Hepatocyte (in vitro differentiated cells): ENCODE results near the gene ZFYVE9. TPM values are rescaled to one million over a fixed set of nuclear protein-coding genes. Genes with fewer than 3 reads are reported as not detected.

Source experiments
- DNase-seq: peaks from one replicate; pipeline ENCODE4 v3.0.0-alpha.2; 2016; ENCODE audit warnings: low spot score
- H2AFZ ChIP-seq: fragments of 200-600 bp; sonication (generic); 2 replicates; pipeline ENCODE4 v1.6.0; 2016; ENCODE audit warnings: antibody characterized with exemption, mild to moderate bottlenecking
- H3K27ac ChIP-seq: fragments of 200-600 bp; sonication (generic); 2 replicates; pipeline ENCODE4 v1.5.1; 2016; ENCODE audit warnings: mild to moderate bottlenecking
- H3K27me3 ChIP-seq: fragments of 200-600 bp; sonication (generic); 2 replicates; pipeline ENCODE4 v1.6.1; 2016
- H3K36me3 ChIP-seq: fragments of 200-600 bp; sonication (generic); replicated peaks from 2 replicates; pipeline ENCODE4 v1.5.1; 2016; ENCODE audit warnings: low read depth; ENCODE audit not compliant: insufficient read depth
- H3K4me1 ChIP-seq: fragments of 200-600 bp; sonication (generic); 2 replicates; pipeline ENCODE4 v1.5.1; 2016; ENCODE audit warnings: mild to moderate bottlenecking, moderate library complexity; ENCODE audit not compliant: insufficient read depth
- H3K4me2 ChIP-seq: fragments of 200-600 bp; sonication (generic); 2 replicates; pipeline ENCODE4 v1.6.0; 2016
- H3K4me3 ChIP-seq: fragments of 200-600 bp; sonication (generic); 2 replicates; pipeline ENCODE4 v1.5.1; 2016; ENCODE audit warnings: mild to moderate bottlenecking
- H3K79me2 ChIP-seq: fragments of 200-600 bp; sonication (generic); 2 replicates; pipeline ENCODE4 v1.6.0; 2017; ENCODE audit warnings: mild to moderate bottlenecking
- H3K9me2 ChIP-seq: fragments of 200-600 bp; sonication (generic); replicated peaks from 2 replicates; pipeline ENCODE4 v1.6.0; 2017; ENCODE audit warnings: mild to moderate bottlenecking; ENCODE audit not compliant: insufficient read depth
- H3K9me3 ChIP-seq: fragments of 200-600 bp; sonication (generic); 2 replicates; pipeline ENCODE4 v1.5.1; 2016; ENCODE audit warnings: low read depth, mild to moderate bottlenecking
- H4K20me1 ChIP-seq: fragments of 200-600 bp; sonication (generic); 2 replicates; pipeline ENCODE4 v1.6.0; 2016; ENCODE audit warnings: mild to moderate bottlenecking; ENCODE audit not compliant: insufficient read depth, poor library complexity, severe bottlenecking
- CTCF ChIP-seq: fragments of 200-600 bp; sonication (generic); IDR thresholded peaks from 2 replicates; pipeline ENCODE4 v1.5.1; 2016; ENCODE audit warnings: antibody characterized with exemption, mild to moderate bottlenecking; ENCODE audit not compliant: poor library complexity
- EZH2 ChIP-seq: fragments of 200-600 bp; sonication (generic); IDR thresholded peaks from 2 replicates; pipeline ENCODE4 v1.6.1; 2016; ENCODE audit warnings: antibody characterized with exemption, mild to moderate bottlenecking, borderline replicate concordance
- EZH2phosphoT487 ChIP-seq: fragments of 200-600 bp; sonication (generic); IDR thresholded peaks from one replicate; pipeline ENCODE4 v1.6.1; 2018; ENCODE audit warnings: antibody characterized with exemption, mild to moderate bottlenecking, low read depth, moderate library complexity; ENCODE audit not compliant: unreplicated experiment, severe bottlenecking
- WGBS: methylation state at CpG from one replicate; pipeline ENCODE4 v1.1.6; 2016; ENCODE audit warnings: low lambda C conversion rate; ENCODE audit errors: missing lambda C conversion rate; 5-methylcytosine and 5-hydroxymethylcytosine counted together
- polyA plus RNA-seq: library from polyadenylated mRNA; unstranded; fragments of >200 nt; fragmentation: Nextera tagmentation; extraction: Ambion mirVana; gene quantifications from 2 replicates; pipeline ENCODE4 v1.2.1, GENCODE V29; 2016
- total RNA-seq: library from RNA; depleted of rRNA; stranded (reverse); fragments of >200 nt; gene quantifications from 2 replicates; pipeline ENCODE4 v1.2.3, GENCODE V29; 2014

ZFYVE9 gene
- total and polyA plus RNA-seq, 2 experiments from 2014 or later = 4.6 to 29.0 TPM

DNA sequence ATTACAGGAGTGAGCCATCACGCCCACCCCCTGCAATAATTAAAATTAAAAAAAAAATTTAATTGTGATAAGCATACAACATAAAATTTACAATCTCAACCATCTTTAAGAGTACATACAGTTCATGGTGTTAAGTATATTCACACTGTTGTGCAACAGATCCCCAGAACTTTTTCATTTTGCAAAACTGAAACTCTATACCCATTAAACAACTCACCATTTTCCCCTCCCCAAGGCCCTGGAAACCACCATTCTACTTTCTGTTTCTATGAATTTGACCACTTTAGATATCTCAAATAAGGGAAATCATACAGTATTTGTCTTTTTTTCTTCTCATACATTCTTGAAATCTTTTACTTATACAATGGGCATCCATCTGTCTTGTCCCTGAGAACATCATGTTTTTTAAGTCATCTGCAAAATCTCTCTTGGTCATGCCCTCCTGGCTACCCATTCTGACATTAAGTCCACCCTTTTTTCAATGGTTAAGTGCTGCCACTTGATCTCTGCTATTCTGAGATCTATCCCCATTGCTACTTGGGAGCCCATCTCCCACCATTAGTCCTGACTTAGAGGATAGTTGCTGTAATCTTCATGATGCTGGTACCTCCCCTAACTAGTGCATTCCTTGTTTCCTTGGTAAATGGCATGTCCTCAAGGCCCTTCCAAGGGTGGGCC, 39.4 kb upstream of the ZFYVE9 start:
- no peak for TF ChIP-seq EZH2
- TF ChIP-seq CTCF = no peak
- TF ChIP-seq EZH2phosphoT487 = no peak
- Histone ChIP-seq H3K4me1 (no peaks in the 10 kb centered on the region), H3K27ac (no peak overlapping the region), H4K20me1 (no peaks in the 10 kb centered on the region), H3K9me3 (no peaks in the 10 kb centered on the region), H3K36me3 (no peaks in the 10 kb centered on the region), H3K27me3 (no peaks in the 10 kb centered on the region), H3K9me2 (no peaks in the 10 kb centered on the region), H2AFZ (no peak overlapping the region), H3K4me3 (no peak overlapping the region), H3K4me2 (no peak overlapping the region), H3K79me2 (no peaks in the 10 kb centered on the region)
- WGBS = 87% methylated on average over 1 of the region's 1 CpG
- no peak for DNase-seq

DNA sequence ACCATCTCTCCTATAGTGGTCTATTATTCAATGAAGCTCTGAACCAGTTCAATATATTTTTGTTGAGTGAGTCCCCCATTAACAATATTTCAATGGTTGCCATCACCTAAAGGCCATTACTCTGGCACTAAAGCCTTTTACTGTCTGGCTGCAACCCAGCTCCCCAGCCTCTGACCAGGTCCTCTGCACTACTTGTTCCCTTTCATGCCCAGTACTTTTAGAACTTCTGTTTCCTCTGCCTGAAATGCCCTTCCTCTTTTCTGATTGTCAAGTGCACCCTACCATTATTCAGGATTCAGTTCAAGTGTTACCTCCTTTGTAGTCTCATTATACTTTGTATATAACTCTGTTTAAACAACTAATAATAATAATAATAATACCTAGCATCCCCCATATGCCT, 30.4 kb upstream of the ZFYVE9 start:
- H2AFZ ChIP-seq = no peak overlapping the region
- no peak overlapping the region for H3K4me2 ChIP-seq
- H3K27me3 ChIP-seq = peaks cover 3% of the 10 kb centered on the region
- no peaks in the 10 kb centered on the region for H3K4me1 ChIP-seq
- DNase-seq = no peak
- no peak overlapping the region for H3K27ac ChIP-seq
- H3K9me3 ChIP-seq = no peaks in the 10 kb centered on the region
- no peaks in the 10 kb centered on the region for H3K79me2 ChIP-seq
- no peaks in the 10 kb centered on the region for H3K36me3 ChIP-seq
- no peaks in the 10 kb centered on the region for H3K9me2 ChIP-seq
- H4K20me1 ChIP-seq = no peaks in the 10 kb centered on the region
- no peak overlapping the region for H3K4me3 ChIP-seq
- no peak for TF ChIP-seq EZH2
- no peak for TF ChIP-seq EZH2phosphoT487
- TF ChIP-seq CTCF = no peak

DNA sequence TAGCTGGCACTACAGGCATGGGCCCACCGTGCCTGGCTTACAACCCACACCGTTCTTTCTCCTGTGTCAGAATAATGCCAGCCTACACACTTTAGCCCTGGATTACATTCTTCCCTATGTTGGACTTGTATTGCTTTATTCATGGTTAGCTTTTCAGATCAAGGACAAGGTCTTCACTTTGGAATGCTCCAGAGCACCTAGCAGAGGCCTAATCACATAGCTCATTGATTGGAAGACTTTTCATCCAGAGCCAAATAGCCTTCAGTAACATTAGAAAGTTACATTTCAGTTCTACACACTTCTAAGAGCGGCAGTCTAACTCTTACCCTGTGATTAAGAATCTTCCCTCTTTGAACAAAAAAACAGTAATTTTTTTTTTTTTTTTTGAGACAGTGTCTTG, 29.4 kb upstream of the ZFYVE9 start:
- H3K4me1 ChIP-seq = no peaks in the 10 kb centered on the region
- no peak overlapping the region for H3K4me3 ChIP-seq
- H3K27ac ChIP-seq = no peak overlapping the region
- no peaks in the 10 kb centered on the region for H3K9me3 ChIP-seq
- DNase-seq = no peak
- no peaks in the 10 kb centered on the region for H3K36me3 ChIP-seq
- WGBS = 97% methylated on average over 3 of the region's 3 CpGs
- no peak overlapping the region for H2AFZ ChIP-seq
- no peak overlapping the region for H3K4me2 ChIP-seq
- no peaks in the 10 kb centered on the region for H4K20me1 ChIP-seq
- TF ChIP-seq CTCF = no peak
- no peak for TF ChIP-seq EZH2
- no peak for TF ChIP-seq EZH2phosphoT487
- H3K79me2 ChIP-seq = no peaks in the 10 kb centered on the region
- peaks cover 3% of the 10 kb centered on the region for H3K27me3 ChIP-seq
- no peaks in the 10 kb centered on the region for H3K9me2 ChIP-seq
